Astrocyte of the spinal cord (primary cell): Measurements from ENCODE around the gene CCDC148.

ENCODE experiments used
- DNase-seq: peaks from one replicate; pipeline ENCODE4 v3.0.0; 2011; ENCODE audit warnings: low read depth, low spot score
- H3K4me3 ChIP-seq: 2 replicates; pipeline ENCODE4 v1.5.1; 2011; ENCODE audit warnings: low read depth, mild to moderate bottlenecking, low read length, moderate library complexity
- in situ Hi-C: cut with HindIII; loops from 2 replicates; pipeline ENCODE4 v1.10.0; 2017; ENCODE audit warnings: low sequenced_read_pairs
- TF ChIP-seq, protein P1 (sequence below): IDR thresholded peaks from 2 replicates; pipeline ENCODE4 v1.5.1; 2012; ENCODE audit warnings: low read depth, mild to moderate bottlenecking, low read length, inconsistent platforms

Gene CCDC148

GRCh38 chr2:158191076-158191895 is 265.3 kb downstream of the CCDC148 start:
- TF ChIP-seq, protein P1, sequence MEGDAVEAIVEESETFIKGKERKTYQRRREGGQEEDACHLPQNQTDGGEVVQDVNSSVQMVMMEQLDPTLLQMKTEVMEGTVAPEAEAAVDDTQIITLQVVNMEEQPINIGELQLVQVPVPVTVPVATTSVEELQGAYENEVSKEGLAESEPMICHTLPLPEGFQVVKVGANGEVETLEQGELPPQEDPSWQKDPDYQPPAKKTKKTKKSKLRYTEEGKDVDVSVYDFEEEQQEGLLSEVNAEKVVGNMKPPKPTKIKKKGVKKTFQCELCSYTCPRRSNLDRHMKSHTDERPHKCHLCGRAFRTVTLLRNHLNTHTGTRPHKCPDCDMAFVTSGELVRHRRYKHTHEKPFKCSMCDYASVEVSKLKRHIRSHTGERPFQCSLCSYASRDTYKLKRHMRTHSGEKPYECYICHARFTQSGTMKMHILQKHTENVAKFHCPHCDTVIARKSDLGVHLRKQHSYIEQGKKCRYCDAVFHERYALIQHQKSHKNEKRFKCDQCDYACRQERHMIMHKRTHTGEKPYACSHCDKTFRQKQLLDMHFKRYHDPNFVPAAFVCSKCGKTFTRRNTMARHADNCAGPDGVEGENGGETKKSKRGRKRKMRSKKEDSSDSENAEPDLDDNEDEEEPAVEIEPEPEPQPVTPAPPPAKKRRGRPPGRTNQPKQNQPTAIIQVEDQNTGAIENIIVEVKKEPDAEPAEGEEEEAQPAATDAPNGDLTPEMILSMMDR = no peak
- in situ Hi-C loops = no loop called here
- no peak overlapping the region for H3K4me3 ChIP-seq
- peak; percentile 80 for DNase-seq

GRCh38 chr2:158189526-158189925 is 267.0 kb downstream of the CCDC148 start:
- TF ChIP-seq, protein P1 = no peak
- H3K4me3 ChIP-seq = no peak overlapping the region
- in situ Hi-C loops = no loop called here
- DNase-seq = no peak

- TF ChIP-seq, protein P1 = no peak
- in situ Hi-C loops = no loop called here
- H3K4me3 ChIP-seq = no peak overlapping the region
- no peak for DNase-seq
Observed at GRCh38 chr2:158187908-158188307, 268.6 kb downstream of the CCDC148 start.

GRCh38 chr2:158184556-158185343 is 271.8 kb downstream of the CCDC148 start:
- no peak overlapping the region for H3K4me3 ChIP-seq
- no peak for DNase-seq
- TF ChIP-seq, protein P1 = no peak
- in situ Hi-C loops = no loop called here

DNA sequence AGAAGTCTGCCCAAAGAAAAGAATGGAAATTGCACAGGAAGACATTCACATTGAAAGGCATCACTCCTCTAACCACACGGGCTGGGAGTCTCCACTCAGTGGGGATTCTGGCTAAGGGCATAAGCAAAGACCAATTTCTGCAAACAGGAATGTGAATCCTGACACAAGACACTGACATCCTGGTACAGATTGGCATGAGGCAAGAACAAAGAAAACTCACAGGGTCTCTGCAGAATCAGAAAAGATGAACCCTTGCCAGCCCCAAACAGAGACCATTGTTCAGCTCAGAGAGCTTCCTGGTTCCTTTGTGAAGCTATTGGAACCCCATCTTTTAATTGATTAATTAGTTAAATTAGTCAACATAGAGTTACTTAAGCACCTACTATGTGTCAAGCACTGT is 272.6 kb downstream of the CCDC148 start:
- no peak overlapping the region for H3K4me3 ChIP-seq
- TF ChIP-seq, protein P1 = no peak
- in situ Hi-C loops = no loop called here
- no peak for DNase-seq

DNA sequence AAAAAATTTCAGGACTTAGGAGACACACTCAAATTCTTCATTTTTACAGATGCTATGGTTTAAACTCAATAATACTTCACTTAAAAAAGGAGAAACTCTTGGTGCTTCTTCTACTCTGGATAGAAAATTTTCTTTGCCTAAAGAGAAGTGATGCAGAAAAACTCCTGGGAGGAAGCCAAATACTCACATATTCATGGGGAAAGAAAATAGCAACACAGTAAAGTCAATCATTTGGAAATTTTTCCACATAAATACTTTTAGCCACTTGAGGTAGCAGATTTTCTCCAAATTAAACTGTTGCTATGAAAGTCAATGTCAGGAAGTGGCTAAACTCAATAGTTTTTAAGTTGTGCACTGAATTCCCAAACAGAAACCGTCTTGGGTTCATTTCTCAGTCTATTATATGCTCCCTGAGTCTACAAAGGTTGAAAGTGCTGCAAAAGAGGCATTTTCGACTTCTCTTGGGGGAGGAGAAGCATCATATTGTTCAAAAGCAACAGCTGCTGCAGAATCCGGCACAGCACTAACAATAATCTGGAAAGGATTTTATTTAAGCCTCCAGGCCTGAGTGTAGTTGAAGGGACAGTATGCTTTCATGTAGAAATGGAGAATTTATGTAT is 273.8 kb downstream of the CCDC148 start:
- H3K4me3 ChIP-seq = no peak overlapping the region
- DNase-seq = no peak
- in situ Hi-C loops = no loop called here
- TF ChIP-seq, protein P1 = no peak
